GM23338 (cell line): Measurements from ENCODE around the gene DDX41. TPM values are rescaled to one million over a fixed set of nuclear protein-coding genes. Genes with fewer than 3 reads are reported as not detected.

ENCODE experiments used
- ATAC-seq: fragments of 200-7000 bp; cut with Tn5 transposase; 3 replicates; pipeline ENCODE4 v1.9.1; 2020
- DNase-seq: peaks from one replicate; pipeline ENCODE4 v3.0.0-alpha.2; 2015; ENCODE audit warnings: low spot score
- H2AFZ ChIP-seq: fragments of 200-600 bp; sonication (generic); 2 replicates; pipeline ENCODE4 v1.8.0; 2016; ENCODE audit warnings: antibody characterized with exemption, mild to moderate bottlenecking, moderate library complexity
- H3F3A ChIP-seq: fragments of 200-600 bp; sonication (generic); replicated peaks from 2 replicates; pipeline ENCODE4 v1.8.0; 2017; ENCODE audit warnings: antibody characterized with exemption, mixed run types, low read depth
- H3K27ac ChIP-seq: fragments of 200-600 bp; sonication (generic); 2 replicates; pipeline ENCODE4 v1.6.1; 2016; ENCODE audit warnings: low read depth
- H3K27me3 ChIP-seq: fragments of 200-600 bp; sonication (generic); 2 replicates; pipeline ENCODE4 v1.8.0; 2016; ENCODE audit warnings: mild to moderate bottlenecking, mixed run types, moderate library complexity; ENCODE audit not compliant: insufficient read depth
- H3K36me3 ChIP-seq: fragments of 200-600 bp; sonication (generic); 2 replicates; pipeline ENCODE4 v1.8.0; 2016; ENCODE audit warnings: mild to moderate bottlenecking; ENCODE audit not compliant: insufficient read depth
- H3K4me1 ChIP-seq: fragments of 200-600 bp; sonication (generic); 2 replicates; pipeline ENCODE4 v1.8.0; 2016; ENCODE audit warnings: mild to moderate bottlenecking, moderate library complexity; ENCODE audit not compliant: insufficient read depth
- H3K4me2 ChIP-seq: fragments of 200-600 bp; sonication (generic); 2 replicates; pipeline ENCODE4 v1.7.1; 2017; ENCODE audit warnings: mixed run types
- H3K4me3 ChIP-seq: fragments of 200-600 bp; sonication (generic); 2 replicates; pipeline ENCODE4 v1.6.1; 2016; ENCODE audit warnings: mixed run types
- H3K79me2 ChIP-seq: fragments of 200-600 bp; sonication (generic); replicated peaks from 2 replicates; pipeline ENCODE4 v1.8.0; 2017; ENCODE audit warnings: mild to moderate bottlenecking; ENCODE audit not compliant: insufficient read depth
- H3K9me2 ChIP-seq: fragments of 200-600 bp; sonication (generic); 2 replicates; pipeline ENCODE4 v1.8.0; 2017; ENCODE audit not compliant: insufficient read depth
- H4K20me1 ChIP-seq: fragments of 200-600 bp; sonication (generic); replicated peaks from 2 replicates; pipeline ENCODE4 v1.8.0; 2017; ENCODE audit warnings: mild to moderate bottlenecking; ENCODE audit not compliant: insufficient read depth
- H3K27ac Mint-ChIP-seq: 2 replicates; pipeline ENCODE4 v1.8.0; 2020; ENCODE audit warnings: inconsistent platforms, mild to moderate bottlenecking, moderate library complexity, mixed read lengths
- H3K27me3 Mint-ChIP-seq: 3 replicates; pipeline ENCODE4 v1.8.0; 2022; ENCODE audit warnings: low read depth, mild to moderate bottlenecking, moderate library complexity, mixed read lengths, inconsistent platforms; ENCODE audit not compliant: insufficient read depth, poor library complexity
- H3K36me3 Mint-ChIP-seq: 3 replicates; pipeline ENCODE4 v1.8.0; 2021; ENCODE audit warnings: low read depth, mild to moderate bottlenecking, inconsistent platforms, moderate library complexity, mixed read lengths
- H3K4me1 Mint-ChIP-seq: 3 replicates; pipeline ENCODE4 v1.8.0; 2020; ENCODE audit warnings: mild to moderate bottlenecking, inconsistent platforms, mixed read lengths
- H3K4me3 Mint-ChIP-seq: 3 replicates; pipeline ENCODE4 v1.8.0; 2021; ENCODE audit warnings: moderate library complexity, mild to moderate bottlenecking, inconsistent platforms, mixed read lengths
- H3K9me3 Mint-ChIP-seq: 3 replicates; pipeline ENCODE4 v1.8.0; 2020; ENCODE audit warnings: moderate library complexity, mild to moderate bottlenecking, inconsistent platforms, mixed read lengths
- CREB1 ChIP-seq: fragments of 250-450 bp; sonication (Bioruptor Pico); IDR thresholded peaks from 2 replicates; pipeline ENCODE4 v1.5.0; 2020; ENCODE audit warnings: low read depth, mild to moderate bottlenecking, moderate library complexity
- CTCF ChIP-seq, 2 experiments: fragments of 200-600 bp in 1 of 2; sonication (generic) in 1 of 2; conservative IDR thresholded peaks; 2 replicates each; pipeline versions ENCODE4 v1.5.1 to v1.6.1; 2016 to 2017; ENCODE audit warnings: antibody characterized with exemption in 2 of 2, low read depth in 2 of 2, mild to moderate bottlenecking in 2 of 2, moderate library complexity in 1 of 2
- ETS1 ChIP-seq: IDR thresholded peaks from 2 replicates; pipeline ENCODE4 v1.6.1; 2016; ENCODE audit warnings: antibody characterized with exemption
- EZH2 ChIP-seq: fragments of 200-600 bp; sonication (generic); IDR thresholded peaks from one replicate; pipeline ENCODE4 v1.8.0; 2017; ENCODE audit warnings: antibody characterized with exemption, mild to moderate bottlenecking, low read depth; ENCODE audit not compliant: unreplicated experiment
- EZH2phosphoT487 ChIP-seq: fragments of 200-600 bp; sonication (generic); IDR thresholded peaks from one replicate; pipeline ENCODE4 v1.8.1; 2018; ENCODE audit warnings: antibody characterized with exemption; ENCODE audit not compliant: unreplicated experiment
- JUNB ChIP-seq: IDR thresholded peaks from one replicate; pipeline ENCODE4 v1.6.1; 2016; ENCODE audit warnings: antibody characterized with exemption; ENCODE audit not compliant: unreplicated experiment
- NANOG ChIP-seq: IDR thresholded peaks from 2 replicates; pipeline ENCODE4 v1.6.1; 2016; ENCODE audit warnings: antibody characterized with exemption, borderline replicate concordance
- POLR2AphosphoS5 ChIP-seq: IDR thresholded peaks from 2 replicates; pipeline ENCODE4 v1.6.1; 2016; ENCODE audit warnings: antibody characterized with exemption, low read depth
- REST ChIP-seq: IDR thresholded peaks from one replicate; pipeline ENCODE4 v1.6.1; 2018; ENCODE audit warnings: antibody characterized with exemption; ENCODE audit not compliant: unreplicated experiment
- STAT1 ChIP-seq: IDR thresholded peaks from one replicate; pipeline ENCODE4 v1.6.1; 2016; ENCODE audit warnings: antibody characterized with exemption; ENCODE audit not compliant: unreplicated experiment
- ZNF114 ChIP-seq: fragments of 250-450 bp; sonication (Bioruptor Pico); IDR thresholded peaks from 2 replicates; pipeline ENCODE4 v1.5.0; 2020; ENCODE audit warnings: mild to moderate bottlenecking, moderate library complexity
- ZNF331 ChIP-seq: fragments of 250-450 bp; sonication (Bioruptor Pico); IDR thresholded peaks from 2 replicates; pipeline ENCODE4 v1.5.0; 2020; ENCODE audit warnings: low read depth, mild to moderate bottlenecking, moderate library complexity
- ZNF462 ChIP-seq: fragments of 250-450 bp; sonication (Bioruptor Pico); IDR thresholded peaks from 2 replicates; pipeline ENCODE4 v1.5.0; 2020; ENCODE audit warnings: mild to moderate bottlenecking, moderate library complexity
- polyA plus RNA-seq: library from polyadenylated mRNA; unstranded; fragments of >200 nt; fragmentation: Nextera tagmentation; extraction: Ambion mirVana; gene quantifications from 2 replicates; pipeline ENCODE4 v1.2.1, GENCODE V29; 2016
- total RNA-seq: library from RNA; depleted of rRNA; stranded (reverse); fragments of >200 nt; shearing (Covaris generic); gene quantifications from 2 replicates; pipeline ENCODE4 v1.2.3, GENCODE V29; 2014

Gene DDX41
- total and polyA plus RNA-seq, 2 experiments from 2014 or later, result 67.1 to 139 TPM

- no peak overlapping the region for H2AFZ ChIP-seq
- no peaks in the 10 kb centered on the region for H3K4me1 ChIP-seq
- no peaks in the 10 kb centered on the region for H3K79me2 ChIP-seq
- H3K36me3 ChIP-seq, result peaks cover 14% of the 10 kb centered on the region; the same call in 1 of the 2 replicates
- no peak overlapping the region for H3K4me3 Mint-ChIP-seq
- H3K4me1 Mint-ChIP-seq, result peaks cover 2% of the 10 kb centered on the region; the same call in 2 of the 3 replicates
- no peak overlapping the region for H3K27ac ChIP-seq
- H3K4me3 ChIP-seq, result no peak overlapping the region
- TF ChIP-seq EZH2phosphoT487 (no peak), ETS1 (no peak), CTCF (conservative IDR thresholded peaks at IDR 0.05; ENCODE audit: low read depth in 2 of 2) (no peak), POLR2AphosphoS5 (no peak), ZNF331 (CRISPR knock-in tag) (no peak), ZNF462 (CRISPR knock-in tag) (no peak), ZNF114 (no peak), EZH2 (no peak), REST (no peak), JUNB (no peak), NANOG (no peak), STAT1 (no peak), CREB1 (no peak)
- peak overlapping the region; percentile 29; the same call in 1 of the 2 replicates for H3K27ac Mint-ChIP-seq
- H3K36me3 Mint-ChIP-seq, result peaks cover 69% of the 10 kb centered on the region
- no peak for ATAC-seq
- no peaks in the 10 kb centered on the region for H3K27me3 ChIP-seq
- no peaks in the 10 kb centered on the region for H3K9me3 Mint-ChIP-seq
- DNase-seq, result no peak
- no peaks in the 10 kb centered on the region; the same call in 1 of the 2 replicates for H4K20me1 ChIP-seq
- peaks cover 23% of the 10 kb centered on the region for H3K27me3 Mint-ChIP-seq
- H3F3A ChIP-seq, result 0 out of 2 replicates have a peak, but pooled peaks cover 8% of the 10 kb centered on the region
- no peaks in the 10 kb centered on the region for H3K9me2 ChIP-seq
- no peak overlapping the region for H3K4me2 ChIP-seq
Observed at GRCh38 chr5:177483994-177484901, 32.5 kb downstream of the DDX41 start.
